ENCODE results near the gene RCHY1. TPM values are rescaled to one million over a fixed set of nuclear protein-coding genes. Genes with fewer than 3 reads are reported as not detected.
A peak's percentile ranks its signal among the peaks of the same experiment; 100 is the strongest.

Gene RCHY1
- total RNA-seq, 3 donors from 2014 or later (not counting 1 experiment from before 2014, with no cell fraction given) = 38.7 to 52.4 (median 45.3) TPM

GRCh38 chr4:75516144-75516543 lies 1.9 kb upstream of the RCHY1 start:
- DNase-seq = no peak
- peaks cover 7 to 26% of the 10 kb centered on the region in 2 donors for H3K4me1 Mint-ChIP-seq

GRCh38 chr4:75514949-75515612 lies 878 bp upstream of the RCHY1 start:
- no peak for TF ChIP-seq CTCF (IDR thresholded peaks at IDR 0.05)
- Histone ChIP-seq H3K27me3 (ENCODE audit: control insufficient read depth, insufficient read depth, low read length) (no peaks in the 10 kb centered on the region), H3K4me1 (ENCODE audit: control insufficient read depth, insufficient read depth, low read length) (peaks cover 20% of the 10 kb centered on the region), H3K4me3 (ENCODE audit: low read length) (peak overlapping the region; percentile 95), H3K36me3 (ENCODE audit: control insufficient read depth, insufficient read depth, low read length) (peaks cover 20% of the 10 kb centered on the region), H3K27ac (ENCODE audit: low read length) (peak overlapping the region; percentile 98), H3K9me3 (ENCODE audit: control insufficient read depth, insufficient read depth, low read length) (no peaks in the 10 kb centered on the region)
- peaks cover 7 to 30% of the 10 kb centered on the region in 2 donors for H3K4me1 Mint-ChIP-seq
- H3K27me3 Mint-ChIP-seq (ENCODE audit: low read depth in 2 of 2) = no peaks in the 10 kb centered on the region
- no peak overlapping the region for H3K27ac Mint-ChIP-seq
- WGBS (ENCODE audit: insufficient coverage) = 65% methylated on average over 6 of the region's 9 CpGs
- H3K36me3 Mint-ChIP-seq = no peaks in the 10 kb centered on the region
- ATAC-seq (no peak), DNase-seq (peak in 1 of 2 donors; percentile 64)
- H3K9me3 Mint-ChIP-seq = no peaks in the 10 kb centered on the region
- intact Hi-C loops (cut with micrococcal nuclease) = loop anchor here (1.0 to 2.0 kb wide), 2 partner anchors 158 to 210 kb away; partner anchors contain the start of genes G3BP2 and USO1
- no peak overlapping the region for H3K4me3 Mint-ChIP-seq

More at GRCh38 chr4:75516144-75516543, 1.9 kb upstream of the RCHY1 start:
- Mint-ChIP-seq H3K4me3 (no peak overlapping the region), H3K36me3 (no peaks in the 10 kb centered on the region), H3K27me3 (ENCODE audit: low read depth in 2 of 2) (no peaks in the 10 kb centered on the region), H3K9me3 (no peaks in the 10 kb centered on the region), H3K27ac (no peak overlapping the region)
- intact Hi-C loops (cut with micrococcal nuclease) = no loop called here
- WGBS (ENCODE audit: insufficient coverage) = no CpG with 5 or more reads among the region's 1 CpG
- H3K36me3 ChIP-seq (ENCODE audit: control insufficient read depth, insufficient read depth, low read length) = peaks cover 24% of the 10 kb centered on the region
- no peak for ATAC-seq
- peaks cover 20% of the 10 kb centered on the region for H3K4me1 ChIP-seq (ENCODE audit: control insufficient read depth, insufficient read depth, low read length)
- no peak overlapping the region for H3K27ac ChIP-seq (ENCODE audit: low read length)
- TF ChIP-seq CTCF (IDR thresholded peaks at IDR 0.05) = no peak
- H3K4me3 ChIP-seq (ENCODE audit: low read length) = no peak overlapping the region
- no peaks in the 10 kb centered on the region for H3K27me3 ChIP-seq (ENCODE audit: control insufficient read depth, insufficient read depth, low read length)
- no peaks in the 10 kb centered on the region for H3K9me3 ChIP-seq (ENCODE audit: control insufficient read depth, insufficient read depth, low read length)

GRCh38 chr4:75513526-75514130 lies 575 bp downstream of the RCHY1 start:
- H3K27me3 Mint-ChIP-seq (ENCODE audit: low read depth in 2 of 2) = no peaks in the 10 kb centered on the region
- H3K36me3 Mint-ChIP-seq = no peaks in the 10 kb centered on the region
- WGBS (ENCODE audit: insufficient coverage) = under 1% methylated on average over 12 of the region's 12 CpGs
- Histone ChIP-seq H3K27ac (ENCODE audit: low read length) (peak overlapping the region; percentile 98), H3K4me1 (ENCODE audit: control insufficient read depth, insufficient read depth, low read length) (peaks cover 20% of the 10 kb centered on the region), H3K4me3 (ENCODE audit: low read length) (peak overlapping the region; percentile 95), H3K27me3 (ENCODE audit: control insufficient read depth, insufficient read depth, low read length) (no peaks in the 10 kb centered on the region), H3K36me3 (ENCODE audit: control insufficient read depth, insufficient read depth, low read length) (peaks cover 15% of the 10 kb centered on the region), H3K9me3 (ENCODE audit: control insufficient read depth, insufficient read depth, low read length) (no peaks in the 10 kb centered on the region)
- DNase-seq = peak in 1 of 2 donors; percentile 20
- H3K4me1 Mint-ChIP-seq = peaks cover 2 to 37% of the 10 kb centered on the region in 2 donors
- H3K9me3 Mint-ChIP-seq = no peaks in the 10 kb centered on the region
- no peak overlapping the region for H3K27ac Mint-ChIP-seq
- intact Hi-C loops (cut with micrococcal nuclease) = loop anchor here (1.0 to 2.0 kb wide), 2 partner anchors 160 to 211 kb away; partner anchors contain the start of genes G3BP2 and USO1
- no peak overlapping the region for H3K4me3 Mint-ChIP-seq
- no peak for TF ChIP-seq CTCF (IDR thresholded peaks at IDR 0.05)
- ATAC-seq = no peak

Measured in natural killer cell (primary cell).